ENCODE results near the gene CDH1. TPM values are rescaled to one million over a fixed set of nuclear protein-coding genes. Genes with fewer than 3 reads are reported as not detected.

The CDH1 gene
- total RNA-seq, 1 experiment from 2014 or later, result 65.8 TPM

DNA sequence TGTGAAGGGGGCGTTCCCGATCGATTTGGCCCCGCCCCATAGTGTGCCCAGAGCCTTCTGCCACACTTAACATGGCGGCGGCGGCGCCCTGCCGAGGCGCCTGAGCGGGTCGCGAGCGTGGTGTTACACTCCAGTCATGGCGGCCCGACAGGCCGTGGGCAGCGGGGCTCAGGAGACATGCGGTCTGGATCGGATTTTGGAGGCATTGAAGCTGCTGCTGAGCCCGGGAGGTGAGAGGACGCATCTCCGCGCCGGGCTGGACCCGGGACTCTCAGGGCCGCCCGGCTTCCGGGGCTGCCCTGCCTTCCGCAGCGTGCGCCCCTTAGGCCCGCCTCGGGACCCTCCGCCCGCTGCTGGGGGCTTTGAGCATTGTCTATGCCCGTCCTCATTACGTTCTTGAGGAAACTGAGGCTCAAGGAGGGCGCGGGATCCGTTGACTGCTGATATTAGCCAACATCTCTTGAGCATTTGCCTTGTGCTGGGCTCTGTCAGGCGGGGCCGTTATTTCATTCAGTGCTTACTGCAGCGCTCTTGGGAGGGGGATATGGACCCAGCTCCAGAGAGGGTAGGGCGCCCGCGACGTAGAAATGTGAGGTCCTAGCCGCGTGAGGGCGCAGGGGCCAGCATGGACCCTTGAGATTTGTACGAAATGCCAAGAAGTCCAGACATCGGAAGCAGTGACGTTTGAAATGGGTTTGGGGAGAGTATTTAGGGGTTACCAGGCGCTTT lies 106.6 kb downstream of the CDH1 start, which contains the start of gene TANGO6:
Gene TANGO6 (plus strand): TSS at position 50 of the 729 bp plus-strand sequence. CDS start 87 bp downstream, at position 137.
- Histone ChIP-seq H3K4me3 (ENCODE audit: low read depth in 2 of 2, low read length in 2 of 2) (peak within 1 kb of the TSS; percentile 83 to 87), H3K36me3 (ENCODE audit: control insufficient read depth, insufficient read depth, low read length) (no peaks in the 10 kb centered on the region; the same call in 1 of the 2 replicates), H3K27ac (ENCODE audit: low read length) (peak within 1 kb of the TSS; percentile 90), H3K9me3 (ENCODE audit: control insufficient read depth, insufficient read depth, low read depth, low read length) (no peaks in the 10 kb centered on the region), H3K4me1 (ENCODE audit: control insufficient read depth, insufficient read depth, low read length) (peaks cover 4% of the 10 kb centered on the region), H3K27me3 (ENCODE audit: control insufficient read depth, insufficient read depth, low read length) (no peaks in the 10 kb centered on the region)
- ChIA-PET CTCF (interaction anchor here (0.7 kb wide), 1 partner anchor 133 kb away, joined by 3 read pairs; no protein-coding TSS in a partner anchor), POLR2A (interaction anchor here (0.7 to 0.9 kb wide), 2 partner anchors 8 to 253 kb away, joined by 3 to 6 read pairs; no protein-coding TSS in a partner anchor)
- in situ Hi-C loops (cut with HindIII; ENCODE audit: low pct_unique_long_range_greater_than_20kb, low sequenced_read_pairs) (no loop called here), intact Hi-C loops (cut with micrococcal nuclease; ENCODE audit: unreplicated experiment) (no loop called here)
- ATAC-seq (peak; percentile 97), DNase-seq (ENCODE audit: low read depth, low spot score) (peak; percentile 12)
- TF ChIP-seq TCF7L2 (IDR thresholded peaks at IDR 0.05; ENCODE audit: low read depth, low read length), result no peak
- TF ChIP-seq SIN3A (IDR thresholded peaks at IDR 0.05; ENCODE audit: borderline replicate concordance, insufficient read depth, low read depth, low read length), result no peak
- TF ChIP-seq POLR2AphosphoS5 (IDR thresholded peaks at IDR 0.05; ENCODE audit: low read depth, low read length), result peak; percentile 84
- TF ChIP-seq, protein P1, sequence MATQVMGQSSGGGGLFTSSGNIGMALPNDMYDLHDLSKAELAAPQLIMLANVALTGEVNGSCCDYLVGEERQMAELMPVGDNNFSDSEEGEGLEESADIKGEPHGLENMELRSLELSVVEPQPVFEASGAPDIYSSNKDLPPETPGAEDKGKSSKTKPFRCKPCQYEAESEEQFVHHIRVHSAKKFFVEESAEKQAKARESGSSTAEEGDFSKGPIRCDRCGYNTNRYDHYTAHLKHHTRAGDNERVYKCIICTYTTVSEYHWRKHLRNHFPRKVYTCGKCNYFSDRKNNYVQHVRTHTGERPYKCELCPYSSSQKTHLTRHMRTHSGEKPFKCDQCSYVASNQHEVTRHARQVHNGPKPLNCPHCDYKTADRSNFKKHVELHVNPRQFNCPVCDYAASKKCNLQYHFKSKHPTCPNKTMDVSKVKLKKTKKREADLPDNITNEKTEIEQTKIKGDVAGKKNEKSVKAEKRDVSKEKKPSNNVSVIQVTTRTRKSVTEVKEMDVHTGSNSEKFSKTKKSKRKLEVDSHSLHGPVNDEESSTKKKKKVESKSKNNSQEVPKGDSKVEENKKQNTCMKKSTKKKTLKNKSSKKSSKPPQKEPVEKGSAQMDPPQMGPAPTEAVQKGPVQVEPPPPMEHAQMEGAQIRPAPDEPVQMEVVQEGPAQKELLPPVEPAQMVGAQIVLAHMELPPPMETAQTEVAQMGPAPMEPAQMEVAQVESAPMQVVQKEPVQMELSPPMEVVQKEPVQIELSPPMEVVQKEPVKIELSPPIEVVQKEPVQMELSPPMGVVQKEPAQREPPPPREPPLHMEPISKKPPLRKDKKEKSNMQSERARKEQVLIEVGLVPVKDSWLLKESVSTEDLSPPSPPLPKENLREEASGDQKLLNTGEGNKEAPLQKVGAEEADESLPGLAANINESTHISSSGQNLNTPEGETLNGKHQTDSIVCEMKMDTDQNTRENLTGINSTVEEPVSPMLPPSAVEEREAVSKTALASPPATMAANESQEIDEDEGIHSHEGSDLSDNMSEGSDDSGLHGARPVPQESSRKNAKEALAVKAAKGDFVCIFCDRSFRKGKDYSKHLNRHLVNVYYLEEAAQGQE (IDR thresholded peaks at IDR 0.05; ENCODE audit: insufficient read depth in 1 of 2, low read depth in 2 of 2, low read length in 1 of 2), result no peak
- TF ChIP-seq CTCF (IDR thresholded peaks at IDR 0.05), result no peak; the same call in 1 of the 2 replicates
- no TSS peak for BruUV-seq (replicated peaks)

DNA sequence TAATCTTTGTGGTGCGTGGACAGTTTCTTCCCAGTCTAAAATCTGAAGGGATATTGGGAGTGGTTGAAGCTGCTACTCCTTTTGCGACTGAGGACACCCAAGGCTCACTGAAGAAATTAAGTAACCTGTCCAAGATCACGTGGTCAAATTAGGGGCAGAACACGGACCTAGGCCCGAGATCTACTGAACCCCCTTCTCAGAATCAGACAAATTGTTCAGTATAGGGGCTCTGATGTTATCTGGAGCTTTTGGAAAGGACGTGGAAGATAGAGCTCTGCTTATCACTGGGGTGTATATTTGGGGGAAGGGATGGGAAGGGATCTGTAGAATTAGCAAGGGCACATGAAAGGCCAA lies 107.1 kb downstream of the CDH1 start:
- peak; percentile 8; the same call in 1 of the 2 replicates for ATAC-seq
- in situ Hi-C loops (cut with HindIII; ENCODE audit: low pct_unique_long_range_greater_than_20kb, low sequenced_read_pairs), result no loop called here
- no TSS peak for BruUV-seq (replicated peaks)

More for the DNA sequence above, 107.1 kb downstream of the CDH1 start:
- no peaks in the 10 kb centered on the region for H3K9me3 ChIP-seq (ENCODE audit: control insufficient read depth, insufficient read depth, low read depth, low read length)
- intact Hi-C loops (cut with micrococcal nuclease; ENCODE audit: unreplicated experiment), result no loop called here
- H3K27ac ChIP-seq (ENCODE audit: low read length), result peak overlapping the region; percentile 90
- POLR2A ChIA-PET, result interaction anchor here (0.9 kb wide), 1 partner anchor 254 kb away, joined by 6 read pairs; no protein-coding TSS in a partner anchor
- DNase-seq (ENCODE audit: low read depth, low spot score), result no peak
- peaks cover 4% of the 10 kb centered on the region for H3K4me1 ChIP-seq (ENCODE audit: control insufficient read depth, insufficient read depth, low read length)
- TF ChIP-seq POLR2AphosphoS5 (IDR thresholded peaks at IDR 0.05; ENCODE audit: low read depth, low read length), result no peak
- no peak for TF ChIP-seq SIN3A (IDR thresholded peaks at IDR 0.05; ENCODE audit: borderline replicate concordance, insufficient read depth, low read depth, low read length)
- TF ChIP-seq TCF7L2 (IDR thresholded peaks at IDR 0.05; ENCODE audit: low read depth, low read length), result no peak
- no peak; the same call in 1 of the 2 replicates for TF ChIP-seq CTCF (IDR thresholded peaks at IDR 0.05)
- TF ChIP-seq, protein P1 (IDR thresholded peaks at IDR 0.05; ENCODE audit: insufficient read depth in 1 of 2, low read depth in 2 of 2, low read length in 1 of 2), result no peak
- H3K4me3 ChIP-seq (ENCODE audit: low read depth in 2 of 2, low read length in 2 of 2), result peak overlapping the region; percentile 83 to 87
- H3K27me3 ChIP-seq (ENCODE audit: control insufficient read depth, insufficient read depth, low read length), result no peaks in the 10 kb centered on the region
- no peaks in the 10 kb centered on the region; the same call in 1 of the 2 replicates for H3K36me3 ChIP-seq (ENCODE audit: control insufficient read depth, insufficient read depth, low read length)
- CTCF ChIA-PET, result interaction anchor here (0.7 kb wide), 1 partner anchor 134 kb away, joined by 3 read pairs; no protein-coding TSS in a partner anchor

Measured in Panc1 (cell line).